Activated CD8-positive, alpha-beta memory T cell treated with anti-CD3 and anti-CD28 coated beads for 36 hours (primary cell): Measurements from ENCODE around the gene NUP37. TPM values are rescaled to one million over a fixed set of nuclear protein-coding genes. Genes with fewer than 3 reads are reported as not detected.

ENCODE experiments used
- CTCF ChIA-PET: fragments of 350-600 bp; sonication (Branson Sonifier 250); formaldehyde crosslinking; loops from one replicate; lab custom pipeline; 2021; ENCODE audit warnings: antibody characterized with exemption; lab: Charles Lee
- POLR2A ChIA-PET: fragments of 350-600 bp; sonication (Branson Sonifier 250); formaldehyde crosslinking; loops from one replicate; lab custom pipeline; 2021; ENCODE audit warnings: antibody characterized with exemption; lab: Charles Lee
- total RNA-seq, 2 experiments: library from RNA; stranded (reverse); gene quantifications; one replicate each; pipeline ENCODE4 v1.2.3, GENCODE V29; 2021

The NUP37 gene
- total RNA-seq, 2 experiments from 2014 or later = 90.3 to 92.6 TPM

DNA sequence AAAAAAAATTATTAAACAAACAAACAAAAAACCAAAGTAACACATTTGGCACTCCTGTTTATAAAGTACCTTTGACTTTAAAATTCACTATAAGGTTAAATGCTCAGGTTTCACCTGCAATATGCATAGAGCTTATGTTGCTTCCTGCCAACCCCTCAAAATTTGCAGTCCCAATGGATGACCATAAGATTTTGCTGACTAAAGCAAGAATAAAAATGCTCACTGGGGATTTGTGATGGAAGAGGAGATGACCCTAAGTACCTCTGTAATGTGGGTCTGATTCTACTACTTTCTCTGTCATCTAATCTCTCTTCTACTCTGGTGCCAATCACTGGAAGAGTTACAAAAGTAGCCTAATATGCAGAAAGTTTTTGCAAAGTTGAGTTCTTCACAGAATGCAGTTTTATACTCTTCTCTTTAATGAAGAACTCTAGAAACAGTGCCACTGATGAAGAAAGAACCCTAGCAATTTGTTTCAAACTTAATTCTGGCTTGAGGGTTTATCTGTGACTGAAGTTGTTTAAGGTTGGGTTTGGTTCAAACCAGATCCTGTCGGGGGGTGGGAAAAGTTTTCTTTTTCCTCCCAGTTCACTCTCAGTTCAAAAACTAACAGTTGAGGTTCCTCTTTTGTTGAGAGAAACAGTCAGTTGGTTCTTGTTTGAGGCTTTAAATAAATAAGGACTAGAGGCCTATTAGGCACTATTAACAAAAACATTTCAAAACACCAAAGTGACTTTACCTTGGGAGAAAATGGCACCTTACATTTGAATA, 69.1 kb downstream of the NUP37 start:
- ChIA-PET POLR2A (no interaction called here), CTCF (no interaction called here)

DNA sequence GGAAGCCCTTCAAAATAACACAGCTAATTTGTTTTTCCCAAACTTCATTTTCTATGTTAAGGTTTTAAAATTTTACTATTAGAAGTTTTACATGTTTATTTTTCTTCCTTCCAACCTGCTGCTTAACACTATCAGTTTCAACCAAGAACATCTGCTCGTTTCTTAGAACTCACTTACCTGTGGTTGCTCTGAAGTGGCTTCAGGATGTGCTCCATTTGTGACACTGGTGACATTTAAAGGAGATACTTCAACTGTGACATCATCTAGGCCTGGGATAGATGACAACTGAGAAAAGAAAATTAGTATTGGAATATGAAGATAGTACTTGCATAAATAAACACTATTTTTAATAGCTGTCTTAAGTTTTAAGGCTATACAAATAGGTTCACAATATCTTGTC, 76.0 kb downstream of the NUP37 start:
- ChIA-PET CTCF (no interaction called here), POLR2A (no interaction called here)

DNA sequence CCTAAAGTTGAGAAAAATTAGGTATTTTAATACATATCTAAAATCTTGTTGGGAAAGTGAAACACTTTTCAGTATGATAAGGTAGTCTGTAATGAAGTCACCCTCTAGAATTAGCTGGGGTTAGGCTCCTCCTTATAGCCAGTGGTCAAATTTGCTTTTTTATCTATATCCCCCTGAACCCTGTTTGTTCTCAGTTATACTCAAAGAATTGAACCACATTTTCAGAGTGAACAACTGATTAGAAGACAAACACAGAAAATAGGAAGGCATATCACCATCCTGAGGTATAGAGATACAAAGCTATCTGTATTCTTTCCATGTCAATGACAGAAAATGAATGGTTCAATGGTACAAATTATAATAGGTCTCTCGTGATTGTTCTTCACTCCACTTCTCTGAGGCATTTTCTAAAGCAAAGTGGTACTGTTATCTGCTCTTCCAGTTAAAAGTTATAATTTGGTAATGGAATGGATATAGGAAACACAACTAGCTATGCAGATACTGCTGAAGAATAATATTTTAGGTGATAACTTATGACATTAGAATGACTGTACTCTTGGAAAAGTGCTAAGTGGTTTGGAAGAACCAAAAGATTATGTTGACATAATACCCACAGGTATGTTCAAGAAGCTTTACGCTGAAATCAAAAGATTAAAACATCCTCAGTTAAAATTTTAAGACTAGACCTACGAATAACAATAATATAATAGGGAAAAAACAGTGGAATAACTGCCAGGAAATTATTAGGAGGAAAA, 85.7 kb downstream of the NUP37 start:
- CTCF ChIA-PET = no interaction called here
- POLR2A ChIA-PET = no interaction called here

DNA sequence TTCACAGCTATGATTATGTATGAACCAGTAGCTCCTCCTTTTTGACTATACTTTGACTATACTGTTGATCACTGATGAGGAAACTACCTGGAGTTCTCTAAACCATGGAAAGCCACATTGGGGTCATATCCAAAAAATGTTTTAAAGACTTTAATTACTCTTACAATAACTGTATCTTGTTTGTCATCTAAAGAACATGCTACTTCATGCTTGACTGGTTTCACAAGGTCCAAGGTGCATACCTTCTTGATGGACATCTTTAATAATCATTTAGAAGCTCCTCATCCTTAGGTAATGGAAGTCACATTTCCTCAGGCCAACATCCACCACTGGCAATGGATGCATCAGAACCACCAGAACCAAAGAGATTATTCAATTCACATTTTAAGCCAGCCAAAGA, 88.1 kb downstream of the NUP37 start:
- POLR2A ChIA-PET = no interaction called here
- CTCF ChIA-PET = no interaction called here

DNA sequence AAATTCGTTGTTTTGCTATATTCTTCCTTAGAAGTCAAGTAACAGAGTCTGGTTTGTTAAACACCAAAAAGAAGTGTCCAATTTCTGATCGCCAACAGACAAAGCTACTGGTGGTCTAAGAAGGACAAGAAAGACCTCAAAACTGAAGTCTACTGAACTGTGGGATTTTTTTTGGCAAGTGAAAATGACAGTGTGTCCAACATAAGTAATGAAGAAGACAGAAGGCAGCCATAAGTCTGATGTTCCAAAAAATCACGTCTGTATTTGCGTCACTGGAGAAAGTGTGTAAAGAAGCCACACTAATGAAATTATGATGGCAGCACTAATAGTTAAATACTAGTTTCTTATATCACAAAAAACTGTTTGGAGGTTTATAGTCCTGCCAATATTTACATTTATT, 90.8 kb downstream of the NUP37 start:
- POLR2A ChIA-PET = no interaction called here
- CTCF ChIA-PET = no interaction called here

DNA sequence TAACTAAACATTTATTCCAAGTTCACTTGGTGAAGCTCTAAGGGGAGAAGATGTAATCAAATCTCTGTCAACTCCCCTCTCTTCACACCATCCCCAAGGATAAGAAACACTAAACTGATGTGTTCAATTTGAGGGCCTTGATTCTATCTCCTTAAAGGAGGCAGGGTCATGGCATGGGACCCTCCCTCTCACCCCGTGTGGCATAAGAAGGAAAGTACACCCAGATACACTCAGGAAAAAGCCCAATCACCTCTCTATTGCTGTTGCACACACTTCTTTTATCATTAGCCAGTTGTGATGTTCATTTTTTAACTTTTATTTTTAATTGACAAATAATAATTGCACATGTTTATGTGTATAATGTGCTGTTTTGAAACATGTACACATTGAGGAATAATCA, 93.2 kb downstream of the NUP37 start:
- ChIA-PET POLR2A (no interaction called here), CTCF (no interaction called here)

DNA sequence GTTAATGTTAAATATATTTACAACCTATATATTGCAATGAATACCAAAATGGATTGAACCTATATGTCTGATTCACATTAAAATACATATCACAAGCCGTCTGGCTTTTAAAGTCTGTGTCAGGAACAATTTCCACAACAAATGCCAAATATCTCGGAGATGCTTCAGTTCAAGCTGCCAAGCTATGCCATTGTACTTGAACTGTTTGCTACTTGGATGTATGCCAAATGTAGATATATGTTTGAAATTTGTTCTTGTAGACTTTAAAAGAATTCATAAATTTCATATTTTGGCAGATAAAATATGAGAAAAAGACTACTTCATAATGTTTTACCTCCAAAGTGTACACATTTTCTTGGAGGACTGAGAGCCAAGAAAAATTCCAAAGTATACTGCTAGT, 95.1 kb downstream of the NUP37 start:
- POLR2A ChIA-PET = no interaction called here
- CTCF ChIA-PET = interaction anchor here (0.6 kb wide), 1 partner anchor 14 kb away, joined by 4 read pairs; no protein-coding TSS in a partner anchor

DNA sequence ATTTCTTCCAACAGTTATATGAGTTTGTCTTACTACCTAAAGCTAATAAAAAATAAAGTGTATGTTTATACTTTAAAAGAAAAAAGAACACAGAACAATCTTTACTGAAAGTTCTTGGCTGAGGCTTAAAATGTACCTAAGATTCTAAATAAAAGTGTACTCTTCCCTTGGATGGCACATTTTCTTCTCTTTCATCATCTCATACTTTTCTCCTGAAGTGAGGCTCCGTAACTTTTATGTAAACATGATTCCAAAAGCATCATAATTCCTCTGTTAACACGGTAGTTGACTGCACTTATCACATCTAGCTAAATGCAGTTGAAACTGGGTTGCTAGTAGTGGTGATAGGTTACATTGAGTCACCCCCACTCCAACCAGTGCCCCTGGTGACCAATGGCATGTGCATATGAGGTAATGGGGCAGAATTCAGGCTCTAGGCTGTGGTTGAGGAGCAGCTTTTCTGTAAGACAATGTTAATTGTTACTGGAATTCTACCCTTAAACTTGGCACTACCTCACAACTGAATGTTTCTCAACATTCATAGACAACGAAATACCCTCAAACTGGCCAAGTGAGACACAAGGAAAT, 96.5 kb downstream of the NUP37 start:
- CTCF ChIA-PET = no interaction called here
- POLR2A ChIA-PET = no interaction called here

Other genes starting within 250 kb of the NUP37 start
- 1 to 10 TPM; 4.9 to 6.0 TPM for gene DRAM1, start 242.5 kb downstream of the NUP37 start, total RNA-seq
- gene WASHC3, start 58.1 kb downstream of the NUP37 start, total RNA-seq = 10 to 100 TPM; 37.7 to 42.4 TPM
- 10 to 100 TPM; 21.9 to 24.3 TPM for gene PARPBP, start 69 bp upstream of the NUP37 start, total RNA-seq
- gene PMCH, start 77.7 kb upstream of the NUP37 start, total RNA-seq = 1 to 10 TPM; 1.6 to 1.8 TPM